ENCODE measurements around the gene KANSL1L. TPM values are rescaled to one million over a fixed set of nuclear protein-coding genes. Genes with fewer than 3 reads are reported as not detected.
"Not testable (repeated sequence)": the region's sequence is repeated elsewhere in the genome, so short reads cannot be mapped to it uniquely, and the experiment has no call there.

KANSL1L gene
- total and polyA plus RNA-seq, 9 of the 15 experiments (the other 6 are each of a cell fraction or from before 2014, with no cell fraction given): 1.3 to 6.7 (median 2.4) TPM

GRCh38 chr2:210188190-210188589, 17.0 kb upstream of the KANSL1L start (continued):
- TF ChIP-seq NKRF (IDR thresholded peaks at IDR 0.05; ENCODE audit: borderline replicate concordance) (no peak), FOSL1 (tag; conservative IDR thresholded peaks at IDR 0.05) (no peak), TSHZ1 (CRISPR knock-in tag; IDR thresholded peaks at IDR 0.05) (no peak), SMARCA5 (IDR thresholded peaks at IDR 0.05) (no peak), FIP1L1 (IDR thresholded peaks at IDR 0.05; ENCODE audit: low read depth, low read length, poor library complexity, severe bottlenecking) (no peak), ZNF324 (CRISPR knock-in tag; IDR thresholded peaks at IDR 0.05) (no peak)

GRCh38 chr2:210183936-210184335, 12.7 kb upstream of the KANSL1L start:
- 0% methylated on average over 1 of the region's 1 CpG for WGBS (ENCODE audit: insufficient coverage, low coverage, missing lambda C conversion rate)
- intact Hi-C loops (cut with micrococcal nuclease); H3K9me1 ChIP-seq (ENCODE audit: control insufficient read depth, insufficient read depth, low read length); H3K4me2 ChIP-seq (ENCODE audit: insufficient read depth, low read length); H3K4me3 ChIP-seq; H2AFZ ChIP-seq (ENCODE audit: low read depth, low read length); CTCF ChIA-PET (ENCODE audit: low intra/inter-chr PET ratio); H3K9ac ChIP-seq (ENCODE audit: insufficient read depth in 1 of 2, low read depth in 2 of 2, low read length in 2 of 2); POLR2A ChIA-PET; H3K79me2 ChIP-seq (ENCODE audit: control insufficient read depth, insufficient read depth, low read length); H4K20me1 ChIP-seq (replicated peaks; ENCODE audit: control insufficient read depth, insufficient read depth, low read length); H3K27ac ChIP-seq (ENCODE audit: extremely low read depth, low read depth, low read length); H3K4me1 ChIP-seq (replicated peaks in 1 of 2; ENCODE audit: control insufficient read depth in 2 of 2, insufficient read depth in 2 of 2, low read length in 2 of 2); ATAC-seq; H3K36me3 ChIP-seq (ENCODE audit: control insufficient read depth, insufficient read depth, low read length); H3K27me3 ChIP-seq (ENCODE audit: control insufficient read depth in 2 of 2, insufficient read depth in 2 of 2, low read length in 2 of 2); DNase-seq (ENCODE audit: extremely low read depth in 1 of 4, low spot score in 3 of 4); H3K9me3 ChIP-seq (replicated peaks; ENCODE audit: control insufficient read depth, insufficient read depth, low read depth, low read length); FAIRE-seq; BruUV-seq (replicated peaks): not testable (repeated sequence)
- in situ Hi-C loops (cut with MboI): loop anchor here (25.0 kb wide), 1 partner anchor 1797 kb away; no protein-coding TSS in a partner anchor

All from K562 (cell line).